Stimulated activated CD4-positive, alpha-beta T cell treated with anti-CD3 and anti-CD28 coated beads, Interleukin-12 subunit alpha, Interleukin-12 subunit beta, amount 100 ng/mL, for 24 hours (primary cell): Measurements from ENCODE around the gene KLF6.
A peak's percentile ranks its signal among the peaks of the same experiment; 100 is the strongest.

Source experiments
- DNase-seq, 2 experiments: peaks; one replicate each; pipeline ENCODE4 v3.0.0-alpha.2; 2020; ENCODE audit warnings: low read depth in 2 of 2

The KLF6 gene

DNA sequence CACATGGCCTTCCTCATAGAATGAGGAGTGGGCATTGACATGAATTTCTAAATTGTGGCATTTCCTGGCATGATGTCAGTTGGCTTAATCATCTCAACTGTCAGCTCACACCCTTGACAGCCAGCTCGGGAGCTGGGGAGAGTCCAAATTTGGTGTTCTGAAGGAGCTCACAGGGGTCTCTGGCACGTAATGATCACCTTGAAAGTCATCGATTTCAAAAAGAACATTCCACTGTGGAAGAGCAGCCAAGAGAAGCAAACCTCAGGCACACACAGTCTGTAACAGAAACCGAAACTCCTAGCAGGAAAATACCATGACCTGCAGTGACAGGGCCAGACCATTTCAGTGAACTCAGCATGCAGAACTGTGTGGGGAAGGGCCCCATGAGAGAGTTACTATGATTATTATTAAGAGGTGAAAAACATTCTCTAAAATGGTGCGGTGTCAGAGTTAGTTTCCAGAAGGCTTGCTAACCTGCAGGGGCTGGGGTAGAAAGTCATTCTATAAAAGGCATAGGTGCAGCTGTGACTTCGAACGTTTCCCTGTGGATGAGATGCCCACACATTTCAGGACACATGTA, 26.4 kb upstream of the KLF6 start:
- peak in 1 of 2 experiments; percentile 43 for DNase-seq

DNA sequence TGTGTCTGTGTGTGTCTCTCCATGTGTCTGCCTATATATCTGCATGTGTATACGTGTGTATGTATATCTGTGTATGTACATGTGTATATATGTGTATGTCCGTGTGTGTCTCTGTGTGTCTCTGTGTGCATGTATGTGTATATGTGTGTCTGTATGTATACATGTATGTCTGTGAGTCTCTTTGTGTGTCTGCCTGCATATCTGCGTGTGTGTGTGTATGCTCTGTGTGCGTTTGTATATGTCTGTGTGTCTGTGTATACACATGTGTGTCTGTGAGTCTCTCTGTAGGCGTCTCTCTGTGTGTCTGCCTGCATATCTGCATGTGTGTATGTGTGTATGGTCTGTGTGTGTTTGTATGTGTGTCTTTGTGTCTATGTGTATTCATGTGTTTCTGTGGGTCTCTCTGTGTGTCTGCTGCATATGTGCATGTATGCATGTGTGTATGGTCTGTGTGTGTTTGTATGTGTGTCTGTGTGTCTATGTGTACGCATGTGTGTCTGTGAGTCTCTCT, 23.7 kb upstream of the KLF6 start:
- DNase-seq = no peak

DNA sequence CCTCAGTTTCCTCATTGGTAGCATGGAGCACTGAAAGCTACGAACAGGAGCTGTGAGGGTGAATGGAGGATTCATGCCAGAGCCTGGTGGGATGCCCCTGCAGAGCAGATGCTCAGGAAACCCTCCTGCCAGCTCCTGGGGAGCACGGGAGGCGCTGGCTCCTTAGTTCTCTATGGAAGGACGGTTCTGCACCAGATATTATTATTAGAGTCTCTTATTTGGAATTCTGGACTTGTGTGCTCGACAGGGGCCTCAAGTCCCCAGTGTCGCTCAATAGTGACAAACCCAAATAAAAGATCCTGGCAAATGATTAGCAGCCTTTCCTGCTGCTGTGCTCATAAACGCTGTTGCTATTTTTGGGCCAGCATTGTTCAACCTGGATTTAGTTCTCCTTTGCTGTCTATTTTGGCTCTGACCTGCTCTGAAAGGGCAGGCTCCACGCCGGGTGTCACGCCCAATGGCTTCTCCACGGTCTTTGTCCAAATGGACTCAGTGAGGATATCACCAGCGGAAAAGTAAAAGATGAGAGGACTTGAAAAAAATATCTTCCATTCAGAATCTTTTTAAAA, 23.0 kb upstream of the KLF6 start:
- no peak for DNase-seq

DNA sequence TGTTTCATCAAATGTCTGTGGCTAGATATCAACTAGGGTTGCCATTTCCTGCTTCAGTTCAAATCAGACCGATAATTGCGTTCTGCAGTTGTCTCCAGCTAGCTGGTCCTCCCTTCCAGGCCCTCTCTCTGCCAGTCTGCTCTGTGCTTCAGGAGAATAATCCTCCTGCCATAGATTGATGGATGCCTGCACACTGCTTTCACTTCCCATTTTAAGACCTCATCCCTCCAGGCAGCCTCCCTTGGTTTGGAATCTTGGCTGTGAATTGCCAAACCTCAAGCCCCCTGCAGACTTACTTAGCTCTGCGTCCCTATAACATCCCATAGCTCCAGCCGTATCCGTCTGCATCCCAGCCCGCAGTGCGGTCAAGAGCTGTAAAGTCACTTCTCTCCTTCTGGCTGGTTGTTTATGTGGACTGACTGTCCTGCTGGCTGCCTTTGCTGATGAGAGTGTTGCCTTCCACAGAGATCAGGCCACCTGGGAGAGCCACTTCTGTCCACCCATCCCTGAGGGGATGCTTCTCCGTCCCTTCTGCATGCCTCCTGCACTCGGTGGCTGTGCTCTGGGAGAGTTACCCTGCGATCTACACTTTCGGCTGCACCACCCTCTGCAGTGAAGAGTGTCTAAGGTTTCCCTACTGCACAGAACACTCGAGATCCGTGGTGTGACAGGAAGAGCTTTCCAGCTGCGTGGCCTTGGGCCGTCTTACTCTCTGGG, 22.4 kb upstream of the KLF6 start:
- no peak for DNase-seq

DNA sequence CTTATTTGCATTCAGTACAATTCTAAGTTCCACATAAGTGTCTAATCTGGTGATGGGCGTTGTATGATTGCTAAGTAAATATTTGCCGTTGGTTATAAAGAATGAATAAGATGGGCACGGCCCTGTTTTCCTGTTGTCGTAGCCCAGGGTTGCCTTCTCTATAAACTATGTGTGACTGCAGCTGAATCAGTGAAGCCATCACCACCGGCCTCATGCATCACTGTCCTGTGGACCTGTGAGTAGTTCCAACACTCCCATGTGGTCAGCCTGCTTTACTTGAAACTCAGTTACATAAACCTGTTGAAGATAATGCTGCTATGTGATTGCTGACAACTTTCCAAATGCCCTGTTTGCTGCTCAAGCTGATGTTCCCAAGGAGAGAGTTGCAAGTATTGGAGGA, 21.6 kb upstream of the KLF6 start:
- no peak for DNase-seq

DNA sequence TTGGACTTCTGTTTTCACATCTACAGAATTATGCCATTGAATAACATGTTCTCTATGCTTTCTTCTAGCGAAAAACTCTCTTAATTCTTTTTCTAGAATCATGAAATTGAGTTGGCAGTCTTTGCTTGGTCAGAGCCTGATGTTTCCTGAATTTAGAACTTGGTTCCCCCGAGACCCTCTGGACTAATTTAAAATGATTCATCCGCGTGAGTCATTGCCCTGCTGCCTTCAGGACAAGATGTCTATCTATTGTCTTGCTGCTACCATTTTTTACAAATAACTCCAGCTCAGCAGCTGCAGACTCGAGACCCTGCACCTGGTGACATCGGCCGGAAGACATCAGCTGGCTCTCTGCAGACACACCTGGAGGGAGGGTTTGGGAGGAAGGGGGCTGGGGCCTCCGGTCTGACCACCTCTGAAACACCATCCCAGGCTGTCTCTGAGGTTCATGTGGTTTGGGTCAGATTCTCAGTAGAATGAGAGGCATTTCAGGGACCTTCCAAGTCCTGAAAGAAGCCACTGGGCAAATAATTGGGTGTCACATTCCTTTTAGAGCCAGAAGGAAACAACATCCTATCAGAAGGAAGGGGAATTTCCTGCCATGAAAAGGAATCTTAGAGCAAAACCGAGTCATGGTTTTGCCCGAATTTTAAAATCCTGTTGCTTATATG, 20.9 kb upstream of the KLF6 start:
- DNase-seq = no peak

DNA sequence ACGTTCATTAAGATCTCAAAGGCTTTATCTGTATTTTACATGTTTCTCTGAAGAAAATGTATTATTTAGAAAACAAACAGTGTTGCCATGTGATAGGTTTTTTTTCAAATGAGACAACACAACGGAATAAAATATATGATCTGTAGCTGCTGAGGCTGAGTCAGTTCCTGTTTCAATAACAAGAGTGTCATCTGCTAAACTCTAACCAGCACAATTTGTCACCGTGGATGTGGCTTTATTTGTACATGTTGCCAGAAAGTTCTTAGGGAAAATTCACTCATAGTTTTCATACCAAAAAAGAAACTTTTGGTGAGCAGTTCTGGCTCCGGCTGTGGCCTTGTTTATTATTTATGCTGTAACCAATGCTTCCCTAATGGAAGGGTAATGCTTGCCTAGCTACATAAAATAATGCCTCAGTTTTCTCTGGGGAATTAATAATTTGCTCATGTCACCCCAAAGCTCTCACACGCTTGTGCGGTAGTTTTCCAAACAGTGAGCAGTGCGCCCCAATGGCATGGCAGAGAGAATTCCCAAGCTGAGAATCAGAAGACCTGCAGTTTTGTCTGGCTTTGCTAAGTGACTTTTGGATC, 20.3 kb upstream of the KLF6 start:
- DNase-seq = peak in 1 of 2 experiments; percentile 20

DNA sequence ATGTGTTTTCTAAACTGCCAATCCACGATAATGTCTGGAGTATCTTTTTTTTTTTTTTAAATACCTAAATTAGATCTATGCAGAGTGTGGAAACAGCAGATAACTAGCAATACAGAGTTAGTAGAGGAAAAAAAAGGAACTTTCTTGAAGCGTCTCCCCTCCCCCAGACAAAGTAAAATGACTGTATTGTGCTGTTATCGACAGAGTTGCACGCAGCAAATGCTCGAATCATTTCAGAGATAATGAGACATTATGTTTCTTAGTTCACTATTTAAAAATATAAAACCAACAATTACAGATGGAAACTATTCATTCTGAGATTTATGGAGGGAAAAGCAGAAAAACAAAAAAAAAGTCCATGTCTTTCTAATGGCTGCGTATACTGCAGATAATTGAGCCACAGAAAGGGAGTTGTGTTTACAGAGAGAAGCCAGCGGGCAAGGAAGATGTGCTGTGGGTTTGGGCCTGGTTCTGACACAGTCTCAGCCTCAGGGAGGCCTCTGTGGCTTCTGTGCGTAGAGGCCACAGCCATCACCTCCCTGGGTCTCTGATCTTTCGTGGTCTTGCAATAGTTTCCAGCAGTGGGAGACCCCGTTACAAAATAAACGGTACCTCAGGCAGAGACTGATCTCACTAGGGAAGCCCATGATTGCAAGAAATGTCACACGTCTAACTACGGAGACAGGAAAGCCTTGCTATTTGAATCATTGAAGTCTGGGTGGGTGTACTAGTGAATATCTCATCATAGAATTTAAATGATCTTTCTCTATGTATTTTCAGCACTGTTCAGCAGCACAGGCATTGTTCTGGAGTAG, 19.1 kb upstream of the KLF6 start:
- peak in 1 of 2 experiments; percentile 45 for DNase-seq

DNA sequence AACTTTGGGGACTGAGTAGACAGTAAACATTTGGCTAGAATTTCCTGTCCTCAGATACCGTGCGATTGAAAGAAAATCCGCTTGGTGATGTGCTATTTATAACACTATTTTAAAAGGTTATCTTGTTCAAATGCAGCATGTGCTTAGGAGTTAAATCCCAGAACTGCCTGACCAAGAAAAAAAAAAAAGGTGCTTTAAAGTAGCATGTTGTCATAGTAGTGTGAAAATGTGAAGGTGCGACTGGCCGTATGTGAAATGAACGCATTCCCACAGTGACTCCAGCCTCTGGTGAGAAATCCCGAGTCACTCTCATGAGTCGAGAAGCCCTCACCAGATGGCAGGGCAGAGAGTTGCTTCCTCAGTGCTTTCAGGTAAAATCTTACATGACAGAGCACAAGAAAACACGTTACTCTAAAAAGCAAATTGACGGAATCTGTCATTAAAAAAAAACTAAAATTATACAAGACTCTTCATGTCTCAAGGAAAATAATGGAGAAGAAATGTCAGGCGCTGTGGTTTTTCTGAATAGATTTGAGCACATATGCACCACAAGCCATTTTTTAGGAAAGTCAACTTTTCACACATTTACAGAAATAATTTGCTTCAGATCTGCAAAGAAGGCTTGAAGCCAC, 18.4 kb upstream of the KLF6 start:
- DNase-seq = no peak

DNA sequence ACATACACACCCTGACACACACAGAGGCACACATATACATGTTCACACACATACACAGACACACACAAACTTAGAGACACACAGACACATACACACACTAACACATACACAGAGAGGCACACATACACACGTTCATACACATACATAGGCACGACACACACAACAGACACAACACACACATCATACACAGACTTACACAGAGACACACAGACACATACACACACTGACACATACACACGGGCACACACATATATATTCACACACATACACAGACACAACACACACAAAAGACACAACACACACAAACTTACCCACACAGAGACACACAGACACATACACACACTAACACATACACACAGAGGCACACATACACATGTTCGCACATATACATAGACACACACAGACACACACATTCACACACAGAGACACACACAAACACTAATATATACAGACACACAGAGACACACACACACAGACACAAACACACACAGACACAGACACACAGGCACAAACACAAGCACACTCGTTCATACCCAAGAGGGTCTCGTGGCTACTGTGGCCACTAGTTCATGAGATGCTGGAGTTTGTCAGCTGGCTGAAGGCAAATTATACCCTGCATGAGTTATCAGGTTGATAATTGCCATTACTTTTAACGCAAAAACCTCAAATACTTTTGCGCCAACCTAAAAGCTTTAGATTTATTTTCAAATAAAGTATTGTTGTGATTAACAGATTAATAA, 17.7 kb upstream of the KLF6 start:
- no peak for DNase-seq

DNA sequence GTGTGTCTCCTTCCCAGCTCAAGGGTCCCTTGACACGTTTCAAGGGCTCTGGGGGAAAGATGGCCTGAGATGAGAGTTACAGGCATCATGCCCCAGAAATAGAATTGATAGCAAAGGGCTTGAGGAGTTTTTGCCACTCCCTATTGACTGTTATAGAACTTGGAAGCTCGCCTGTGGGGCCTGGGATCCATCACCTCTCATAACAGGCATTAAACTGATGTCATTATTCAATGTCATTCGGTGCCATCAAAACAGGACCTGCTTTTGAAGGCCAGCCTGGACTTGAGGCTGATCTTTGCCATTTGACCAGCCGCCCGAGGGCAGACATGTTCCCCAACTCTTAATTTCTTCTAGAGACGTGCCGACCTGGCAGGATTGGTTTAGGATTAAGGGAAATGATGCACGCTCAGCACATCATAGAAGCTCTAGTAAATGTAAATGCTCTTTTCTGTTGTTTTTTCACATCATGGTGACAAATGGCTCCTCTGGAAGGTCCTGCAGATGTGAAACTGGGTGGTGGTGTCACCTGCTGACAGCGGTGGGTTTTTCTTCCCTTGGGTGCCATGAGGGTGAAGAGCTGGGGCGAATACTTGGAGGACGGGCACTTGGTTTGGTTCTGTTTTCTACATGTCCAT, 16.7 kb upstream of the KLF6 start:
- no peak for DNase-seq

DNA sequence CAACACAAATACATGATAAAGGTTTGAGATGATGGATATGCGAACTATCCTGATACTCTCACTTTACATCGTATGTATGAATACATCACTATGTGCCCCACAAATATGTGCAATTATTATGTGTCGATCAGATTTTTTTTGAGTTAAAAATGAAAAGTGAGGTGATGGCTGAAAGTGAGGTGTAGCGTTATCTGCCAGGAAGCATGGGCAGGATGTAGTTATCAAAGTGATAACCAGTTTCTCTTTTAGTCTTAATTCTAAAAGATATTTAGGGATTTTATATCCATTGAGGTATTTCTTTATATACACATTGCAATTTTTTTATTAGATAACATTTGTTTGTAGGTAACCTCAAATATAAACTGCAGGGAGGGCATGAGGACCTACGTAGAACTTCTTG, 15.6 kb upstream of the KLF6 start:
- no peak for DNase-seq

DNA sequence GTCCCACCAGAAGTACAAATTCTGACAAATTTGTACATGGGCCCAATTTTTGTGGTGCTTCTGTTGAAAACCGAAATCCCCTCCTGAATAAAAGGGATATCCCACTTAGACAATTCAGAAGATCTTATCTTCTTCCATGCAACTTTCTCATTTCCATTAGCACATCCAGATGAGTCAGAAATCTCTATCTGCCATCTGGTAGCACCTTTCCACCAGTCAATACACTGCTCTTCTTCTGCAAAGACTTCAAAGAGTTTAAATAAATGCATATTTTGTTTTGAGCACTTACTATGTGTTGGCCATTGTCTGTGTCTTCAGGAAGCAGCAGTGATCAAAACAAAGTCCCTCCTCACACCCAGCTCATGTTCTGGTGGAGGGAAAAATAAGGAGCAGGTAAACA, 12.7 kb upstream of the KLF6 start:
- no peak for DNase-seq

DNA sequence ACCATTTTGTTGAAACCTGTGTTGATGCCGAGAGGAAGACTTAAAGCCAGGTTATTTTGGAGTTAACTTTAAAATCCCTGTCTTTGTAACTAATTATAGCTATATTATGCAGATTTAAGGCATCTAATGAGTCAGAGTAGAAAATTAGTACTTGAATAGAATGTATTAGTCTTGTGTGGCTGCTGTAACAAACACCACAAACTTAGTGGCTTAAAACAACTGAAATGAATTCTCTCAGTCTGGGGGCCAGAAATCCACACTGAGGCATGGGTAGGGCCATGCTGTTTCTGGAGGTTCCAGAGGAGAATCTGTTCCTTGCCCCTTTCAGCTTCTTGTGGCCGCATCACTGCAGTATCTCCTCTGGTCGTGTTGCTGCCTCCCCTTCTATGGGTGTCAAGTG, 8.5 kb upstream of the KLF6 start:
- DNase-seq = no peak

DNA sequence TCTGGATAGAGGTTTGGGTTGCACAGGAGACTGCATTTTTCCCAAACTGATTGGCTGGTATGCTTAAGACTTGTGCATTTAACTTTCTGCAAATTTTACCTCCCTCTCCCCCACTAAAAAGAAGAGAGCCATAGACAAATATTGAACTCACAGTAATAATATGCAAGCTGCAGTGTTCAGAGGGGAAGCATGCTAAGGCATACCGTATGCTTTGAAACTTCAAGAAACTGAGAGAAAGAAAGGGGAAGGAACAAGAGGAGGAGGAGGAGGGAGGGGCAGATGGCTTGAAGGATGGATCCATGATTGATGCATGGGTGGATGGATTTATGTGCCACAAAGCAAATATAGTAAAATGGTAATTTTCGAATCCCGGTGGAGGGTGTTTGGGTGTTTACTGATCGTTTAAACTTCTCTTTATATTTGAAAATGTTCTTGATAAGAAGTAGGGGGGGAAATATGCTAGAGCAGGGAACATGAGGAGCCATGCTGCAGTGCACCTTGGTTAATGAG, 7.8 kb upstream of the KLF6 start:
- DNase-seq = no peak

DNA sequence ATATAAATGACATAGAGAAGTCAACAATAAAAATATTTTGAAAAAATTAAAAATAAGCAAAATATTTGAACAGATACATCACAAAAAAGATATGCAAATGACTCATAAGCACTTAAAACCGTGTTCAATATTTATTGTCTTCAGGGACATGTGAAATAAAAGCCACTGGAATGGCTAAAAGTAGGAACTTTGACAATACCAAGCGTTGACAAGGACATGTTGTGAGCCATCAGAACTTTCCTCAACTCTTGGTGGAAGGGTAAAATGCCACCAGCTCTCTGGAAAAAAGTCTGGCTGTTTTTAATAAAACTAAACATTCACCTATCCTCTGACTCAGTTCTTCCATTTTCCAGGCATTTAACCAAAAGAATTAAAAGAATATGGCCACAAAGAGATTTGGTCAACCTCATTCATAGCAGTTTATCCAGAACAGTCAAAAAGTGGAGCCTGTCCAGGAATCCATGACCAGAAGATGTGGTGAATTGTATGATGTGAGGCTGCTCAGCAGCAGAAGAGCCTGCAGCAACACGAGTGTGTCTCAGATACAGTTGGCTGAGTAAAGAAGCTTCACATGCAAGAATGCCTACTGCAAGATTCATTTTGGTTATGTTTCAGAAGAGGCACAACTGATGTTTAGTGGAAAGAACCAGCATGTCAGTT, 7.1 kb upstream of the KLF6 start:
- DNase-seq = no peak

DNA sequence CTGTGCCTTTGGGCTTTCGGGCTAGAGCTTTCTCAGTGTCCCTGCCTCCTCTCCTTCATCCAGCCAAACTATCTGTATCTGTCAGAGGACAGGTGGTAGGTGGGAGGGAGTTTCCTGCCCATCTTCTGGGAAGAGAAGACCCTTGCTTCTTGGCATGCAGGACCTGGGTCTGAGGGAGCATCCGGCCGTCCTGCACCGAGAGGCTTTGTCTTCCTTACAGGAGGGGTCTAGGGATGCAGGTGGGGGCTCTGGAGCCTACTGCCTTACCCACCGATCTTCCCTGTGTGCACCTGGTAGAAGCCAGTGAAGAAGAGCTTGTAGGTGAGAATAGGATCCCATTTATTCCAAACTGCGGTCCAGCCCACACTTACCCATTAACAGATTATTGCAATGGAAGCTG, 5.8 kb upstream of the KLF6 start:
- DNase-seq = no peak

DNA sequence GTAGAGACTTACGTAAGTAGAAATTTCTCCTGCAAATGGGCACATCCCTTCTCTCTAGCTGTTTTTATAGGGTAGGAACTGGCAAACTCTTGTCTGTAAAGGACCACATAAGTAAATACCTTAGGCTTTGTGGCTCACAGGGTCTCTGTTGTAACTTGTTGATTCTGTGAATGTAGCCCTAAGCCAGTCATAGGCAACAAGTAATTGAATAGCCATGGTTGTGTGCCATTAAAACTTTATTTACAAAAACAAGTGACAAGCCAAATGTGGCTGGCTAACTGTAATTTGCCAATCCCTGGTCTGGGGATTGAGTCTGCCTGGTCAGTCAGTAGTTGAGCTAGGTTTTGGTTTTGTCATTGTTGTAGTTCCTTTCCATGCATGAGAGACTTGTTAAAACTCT, 5.3 kb upstream of the KLF6 start:
- no peak for DNase-seq

DNA sequence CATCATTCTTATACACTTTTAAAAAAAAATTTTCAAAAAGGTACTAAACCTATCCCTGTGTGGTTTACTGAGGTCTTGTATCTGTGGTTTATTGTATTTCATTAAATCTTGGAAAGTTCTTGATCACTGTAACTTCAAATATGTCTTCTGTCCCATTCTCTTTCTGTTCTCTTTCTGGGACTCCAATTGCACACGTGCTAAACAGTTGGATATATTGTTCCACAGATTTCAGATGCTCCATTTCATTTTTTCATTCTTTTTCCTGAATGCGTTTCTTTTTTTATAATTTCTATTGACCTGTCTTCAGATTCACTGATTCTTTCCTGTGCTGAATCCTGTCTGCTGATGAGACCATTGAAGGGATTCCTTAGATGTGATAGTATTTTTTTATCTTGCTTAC, 4.6 kb upstream of the KLF6 start:
- DNase-seq = no peak
